ENCODE measurements around the gene NLGN1. TPM values are rescaled to one million over a fixed set of nuclear protein-coding genes. Genes with fewer than 3 reads are reported as not detected.

NLGN1 gene
- total RNA-seq, 1 donor from 2014 or later, result 4.5 TPM

DNA sequence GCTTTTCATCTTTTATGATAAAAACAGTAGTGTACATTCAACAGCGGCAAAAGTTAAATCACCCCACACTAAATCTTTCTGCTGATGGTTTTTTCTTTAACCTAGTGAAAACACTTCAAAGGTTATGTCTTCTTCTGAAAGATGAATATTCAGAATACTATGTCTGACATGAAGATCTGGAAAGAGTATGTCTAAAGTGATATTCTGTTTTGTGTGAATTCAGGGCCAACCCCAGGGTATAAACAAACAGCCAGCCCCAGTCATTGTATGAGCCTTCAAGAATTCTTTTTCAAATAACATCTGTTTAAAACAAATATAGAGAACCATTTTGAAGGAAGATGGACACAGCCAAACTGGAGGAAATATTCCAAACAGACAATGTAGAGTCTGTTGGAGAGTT is 880.5 kb downstream of the NLGN1 start:
- DNase-seq (ENCODE audit: low read depth), result no peak
- no peaks in the 10 kb centered on the region for H3K27me3 ChIP-seq (ENCODE audit: control insufficient read depth, insufficient read depth, low read length)
- H3K36me3 ChIP-seq (ENCODE audit: control insufficient read depth, insufficient read depth, low read length), result no peaks in the 10 kb centered on the region
- H3K4me3 ChIP-seq (ENCODE audit: low read depth, low read length), result no peak overlapping the region
- TF ChIP-seq, protein P1, sequence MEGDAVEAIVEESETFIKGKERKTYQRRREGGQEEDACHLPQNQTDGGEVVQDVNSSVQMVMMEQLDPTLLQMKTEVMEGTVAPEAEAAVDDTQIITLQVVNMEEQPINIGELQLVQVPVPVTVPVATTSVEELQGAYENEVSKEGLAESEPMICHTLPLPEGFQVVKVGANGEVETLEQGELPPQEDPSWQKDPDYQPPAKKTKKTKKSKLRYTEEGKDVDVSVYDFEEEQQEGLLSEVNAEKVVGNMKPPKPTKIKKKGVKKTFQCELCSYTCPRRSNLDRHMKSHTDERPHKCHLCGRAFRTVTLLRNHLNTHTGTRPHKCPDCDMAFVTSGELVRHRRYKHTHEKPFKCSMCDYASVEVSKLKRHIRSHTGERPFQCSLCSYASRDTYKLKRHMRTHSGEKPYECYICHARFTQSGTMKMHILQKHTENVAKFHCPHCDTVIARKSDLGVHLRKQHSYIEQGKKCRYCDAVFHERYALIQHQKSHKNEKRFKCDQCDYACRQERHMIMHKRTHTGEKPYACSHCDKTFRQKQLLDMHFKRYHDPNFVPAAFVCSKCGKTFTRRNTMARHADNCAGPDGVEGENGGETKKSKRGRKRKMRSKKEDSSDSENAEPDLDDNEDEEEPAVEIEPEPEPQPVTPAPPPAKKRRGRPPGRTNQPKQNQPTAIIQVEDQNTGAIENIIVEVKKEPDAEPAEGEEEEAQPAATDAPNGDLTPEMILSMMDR (IDR thresholded peaks at IDR 0.05; ENCODE audit: insufficient read depth, low read length, poor library complexity, severe bottlenecking), result no peak

DNA sequence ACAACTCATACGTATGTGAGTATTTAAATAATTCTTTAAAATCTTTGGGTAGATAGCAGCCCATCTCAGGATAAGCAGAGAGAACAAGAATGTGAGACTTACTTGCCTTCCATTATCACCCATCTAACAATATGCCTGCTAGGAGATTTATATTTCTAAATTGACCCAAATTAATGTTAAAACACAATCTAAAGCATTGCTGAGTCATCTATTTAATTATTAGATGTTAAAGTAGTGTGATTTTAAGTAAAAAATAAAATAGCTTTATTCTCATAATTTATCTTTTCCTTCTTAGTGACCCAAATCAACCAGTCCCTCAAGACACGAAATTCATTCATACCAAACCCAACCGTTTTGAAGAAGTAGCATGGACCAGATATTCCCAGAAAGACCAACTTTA is 882.6 kb downstream of the NLGN1 start:
- DNase-seq (ENCODE audit: low read depth), result no peak
- Histone ChIP-seq H3K4me3 (ENCODE audit: low read depth, low read length) (no peak overlapping the region), H3K27me3 (ENCODE audit: control insufficient read depth, insufficient read depth, low read length) (no peaks in the 10 kb centered on the region), H3K36me3 (ENCODE audit: control insufficient read depth, insufficient read depth, low read length) (no peaks in the 10 kb centered on the region)
- TF ChIP-seq, protein P1 (IDR thresholded peaks at IDR 0.05; ENCODE audit: insufficient read depth, low read length, poor library complexity, severe bottlenecking), result no peak

DNA sequence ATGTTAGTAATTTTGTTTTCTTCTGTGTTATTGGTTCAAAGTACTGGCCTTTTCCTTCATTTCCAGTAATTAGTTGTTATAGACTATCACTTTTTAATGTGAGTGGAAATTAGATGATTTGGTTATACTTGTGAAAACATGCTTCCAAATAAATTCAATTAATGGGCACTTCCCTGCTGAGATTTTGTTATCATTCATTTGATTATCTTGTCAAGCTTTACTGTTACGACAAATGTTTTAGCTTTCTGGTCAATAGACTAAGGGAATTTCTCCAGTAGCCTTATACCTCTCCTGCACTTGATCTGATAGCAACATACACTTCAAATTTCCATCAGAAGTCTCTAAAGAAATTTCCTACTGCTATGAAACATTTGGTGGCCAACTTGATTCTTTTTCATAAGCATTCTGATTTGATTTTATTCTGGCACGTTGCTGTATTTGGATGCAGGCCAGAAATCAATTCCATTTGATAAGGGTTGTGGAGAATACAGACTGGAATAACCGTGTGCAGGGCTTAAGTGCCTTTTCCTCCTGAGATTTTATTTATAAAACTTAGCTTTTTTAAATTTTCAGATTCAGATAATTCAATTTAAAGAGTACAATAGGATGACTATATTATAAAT is 887.8 kb downstream of the NLGN1 start:
- no peak for DNase-seq (ENCODE audit: low read depth)
- no peak overlapping the region for H3K4me3 ChIP-seq (ENCODE audit: low read depth, low read length)
- TF ChIP-seq, protein P1 (IDR thresholded peaks at IDR 0.05; ENCODE audit: insufficient read depth, low read length, poor library complexity, severe bottlenecking), result no peak
- H3K36me3 ChIP-seq (ENCODE audit: control insufficient read depth, insufficient read depth, low read length), result no peaks in the 10 kb centered on the region
- no peaks in the 10 kb centered on the region for H3K27me3 ChIP-seq (ENCODE audit: control insufficient read depth, insufficient read depth, low read length)

DNA sequence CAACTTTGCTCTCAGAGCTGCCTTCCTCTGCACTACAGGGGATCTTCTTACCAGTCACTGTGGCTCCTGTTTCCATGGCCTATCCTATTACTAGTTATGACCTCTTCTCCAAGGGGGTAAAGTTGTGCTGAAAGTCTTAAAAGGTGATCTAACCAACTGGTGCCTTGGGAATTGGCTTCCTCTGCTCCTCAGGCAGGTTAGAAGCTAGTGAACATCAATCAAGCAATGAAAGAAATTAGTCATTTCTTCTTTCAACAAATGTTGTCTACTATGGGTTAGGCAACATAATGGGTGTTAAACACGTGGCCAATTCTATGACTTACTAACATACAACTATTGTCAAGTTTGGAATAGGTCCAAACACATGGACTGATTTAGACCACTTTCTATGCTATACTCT is 890.2 kb downstream of the NLGN1 start:
- Histone ChIP-seq H3K36me3 (ENCODE audit: control insufficient read depth, insufficient read depth, low read length) (no peaks in the 10 kb centered on the region), H3K4me3 (ENCODE audit: low read depth, low read length) (no peak overlapping the region), H3K27me3 (ENCODE audit: control insufficient read depth, insufficient read depth, low read length) (no peaks in the 10 kb centered on the region)
- DNase-seq (ENCODE audit: low read depth), result no peak
- TF ChIP-seq, protein P1 (IDR thresholded peaks at IDR 0.05; ENCODE audit: insufficient read depth, low read length, poor library complexity, severe bottlenecking), result no peak

DNA sequence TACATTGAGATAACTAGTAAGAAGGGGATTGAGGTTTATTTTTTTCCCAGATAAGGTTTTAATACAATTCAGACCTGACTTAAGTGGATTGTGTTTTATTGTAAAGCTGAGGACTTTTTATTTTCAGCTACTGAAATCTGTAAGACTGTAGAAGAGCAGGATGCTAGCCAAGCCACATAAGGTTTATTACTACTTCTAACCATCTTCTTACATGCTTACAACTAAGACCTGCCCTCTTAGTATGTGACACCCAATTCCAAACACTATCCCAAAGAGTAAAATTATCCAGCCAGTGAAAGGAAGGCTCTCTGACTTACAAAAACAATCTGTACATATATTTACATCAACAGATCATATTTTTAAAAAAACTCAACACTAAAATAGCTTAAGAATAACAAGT is 897.1 kb downstream of the NLGN1 start:
- TF ChIP-seq, protein P1 (IDR thresholded peaks at IDR 0.05; ENCODE audit: insufficient read depth, low read length, poor library complexity, severe bottlenecking), result no peak
- Histone ChIP-seq H3K4me3 (ENCODE audit: low read depth, low read length) (no peak overlapping the region), H3K36me3 (ENCODE audit: control insufficient read depth, insufficient read depth, low read length) (no peaks in the 10 kb centered on the region), H3K27me3 (ENCODE audit: control insufficient read depth, insufficient read depth, low read length) (no peaks in the 10 kb centered on the region)
- DNase-seq (ENCODE audit: low read depth), result no peak
